Measurements from ENCODE around the gene PHF21A. TPM values are rescaled to one million over a fixed set of nuclear protein-coding genes. Genes with fewer than 3 reads are reported as not detected.

Gene PHF21A
- total and polyA plus RNA-seq, 2 of the 13 experiments (the other 11 are each of a cell fraction or from before 2014, with no cell fraction given): 4.1 to 34.6 TPM

GRCh38 chr11:45921561-45922424 is 199.5 kb downstream of the PHF21A start (continued):
- TF ChIP-seq SIN3A (IDR thresholded peaks at IDR 0.05; ENCODE audit: borderline replicate concordance, low read depth, low read length) (peak; percentile 28; the same call in 1 of the 2 replicates), E2F2 (CRISPR knock-in tag; IDR thresholded peaks at IDR 0.05; ENCODE audit: borderline replicate concordance) (0 out of 2 replicates have a peak, but pooled peaks have one; percentile 26), ZBED4 (CRISPR knock-in tag; IDR thresholded peaks at IDR 0.05; ENCODE audit: borderline replicate concordance) (no peak), RXRA (CRISPR knock-in tag; IDR thresholded peaks at IDR 0.05) (peak; percentile 86), ZNF281 (CRISPR knock-in tag; IDR thresholded peaks at IDR 0.05; ENCODE audit: borderline replicate concordance) (peak; percentile 80), AHDC1 (CRISPR knock-in tag; IDR thresholded peaks at IDR 0.05; ENCODE audit: borderline replicate concordance) (no peak), NCOA5 (CRISPR knock-in tag; IDR thresholded peaks at IDR 0.05) (no peak), ELK4 (CRISPR knock-in tag; IDR thresholded peaks at IDR 0.05; ENCODE audit: borderline replicate concordance) (no peak), CSRNP1 (CRISPR knock-in tag; IDR thresholded peaks at IDR 0.05) (peak; percentile 59)
